Stimulated activated CD4-positive, alpha-beta T cell treated with anti-CD3 and anti-CD28 coated beads, Interleukin-2, amount 100 ng/mL, for 24 hours (primary cell): ENCODE data around the gene ARHGAP30.

Experiments
- DNase-seq, 2 donors: peaks; one replicate each; pipeline ENCODE4 v3.0.0-alpha.2; 2020

ARHGAP30 gene

DNA sequence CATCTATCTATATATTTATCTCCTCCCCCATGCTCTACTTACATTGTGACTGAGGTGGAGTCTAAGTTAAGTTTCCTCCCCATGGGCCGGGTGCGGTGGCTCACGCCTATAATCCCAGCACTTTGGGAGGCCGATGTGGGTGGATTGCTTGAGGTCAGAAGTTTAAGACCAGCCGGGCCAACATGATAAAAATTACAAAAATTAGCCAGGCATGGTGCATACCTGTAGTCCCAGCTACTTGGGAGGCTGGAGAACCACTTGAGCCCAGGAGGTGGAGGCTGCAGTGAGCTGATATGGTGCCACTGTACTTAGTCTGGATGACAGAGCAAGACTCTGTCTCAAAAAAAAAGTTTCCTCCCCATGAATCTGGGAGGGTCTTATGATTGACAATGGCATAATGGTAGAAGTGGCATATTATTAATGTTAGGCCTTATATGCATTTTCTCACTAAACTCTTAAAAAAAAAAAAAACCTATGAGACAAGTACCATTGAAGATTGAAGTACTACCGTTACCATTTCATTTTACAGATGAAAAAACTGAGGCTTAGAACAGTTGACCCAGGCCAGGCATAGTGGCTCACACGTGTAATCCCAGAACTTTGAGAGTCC, 60.0 kb downstream of the ARHGAP30 start:
- DNase-seq: no peak

DNA sequence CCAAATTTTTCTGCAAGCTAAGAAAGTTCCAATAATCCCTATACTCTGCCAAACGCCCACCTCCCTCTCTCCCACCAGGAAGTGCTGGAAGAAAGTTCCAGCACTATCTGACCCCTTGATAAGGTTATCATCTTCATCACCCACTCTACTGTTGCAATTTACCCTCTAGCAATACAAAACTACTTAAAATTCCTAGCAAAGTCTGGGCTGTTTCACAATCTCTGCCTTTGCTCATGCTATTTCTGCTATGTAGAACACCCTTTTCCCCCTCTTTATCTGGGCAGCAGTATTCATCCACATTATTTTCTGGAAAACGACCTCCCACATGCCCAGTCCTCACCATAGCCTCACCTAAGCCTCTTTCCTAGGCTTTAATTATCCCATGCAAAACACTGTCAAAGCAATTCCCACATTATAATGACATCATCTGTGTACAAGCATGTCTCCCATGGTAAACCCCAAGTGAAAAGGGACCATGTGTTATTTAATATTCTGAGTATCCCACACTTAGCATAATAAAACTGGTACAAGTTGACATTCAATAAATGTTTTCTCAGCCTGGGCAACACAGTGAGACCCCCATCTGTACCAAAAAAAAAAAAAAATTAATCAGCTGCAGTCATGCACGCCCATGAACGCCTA, 60.7 kb downstream of the ARHGAP30 start:
- no peak for DNase-seq

DNA sequence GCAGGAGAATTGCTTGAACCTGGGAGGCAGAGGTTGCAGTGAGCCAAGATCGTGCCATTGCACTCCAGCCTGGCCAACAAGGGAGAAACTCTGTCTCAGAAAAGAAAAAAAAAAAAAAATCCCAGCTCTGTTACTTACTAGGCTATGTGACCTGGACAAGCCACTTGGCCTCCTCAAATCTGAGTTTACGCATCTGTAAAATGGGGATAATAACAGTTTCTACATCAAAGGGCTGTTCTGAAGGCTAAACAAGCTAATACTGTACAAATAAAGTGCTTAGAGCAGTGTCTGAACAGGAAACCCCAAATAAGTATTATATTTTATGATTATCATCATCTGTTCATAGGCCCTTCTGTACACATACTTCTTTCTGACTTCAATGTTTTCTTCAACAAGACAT, 62.3 kb downstream of the ARHGAP30 start:
- no peak for DNase-seq

DNA sequence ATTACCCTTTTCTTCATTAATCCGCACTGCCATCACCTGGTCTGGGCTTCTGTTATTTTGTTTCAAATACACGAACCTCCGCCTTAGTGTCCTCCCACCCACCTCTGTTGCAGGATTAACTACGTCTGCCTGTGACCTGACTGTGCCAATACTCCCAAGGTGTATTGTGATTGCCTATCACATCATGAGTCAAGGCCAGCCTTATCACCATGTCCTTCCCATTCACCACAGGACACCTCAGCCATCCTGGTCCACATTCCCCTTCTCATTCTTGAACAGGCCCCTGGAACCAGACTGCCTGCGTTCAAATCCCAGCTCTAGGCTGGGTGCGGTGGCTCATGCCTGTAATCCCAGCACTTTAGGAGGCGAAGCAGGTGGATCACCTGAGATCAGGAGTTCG, 63.1 kb downstream of the ARHGAP30 start:
- DNase-seq: no peak

DNA sequence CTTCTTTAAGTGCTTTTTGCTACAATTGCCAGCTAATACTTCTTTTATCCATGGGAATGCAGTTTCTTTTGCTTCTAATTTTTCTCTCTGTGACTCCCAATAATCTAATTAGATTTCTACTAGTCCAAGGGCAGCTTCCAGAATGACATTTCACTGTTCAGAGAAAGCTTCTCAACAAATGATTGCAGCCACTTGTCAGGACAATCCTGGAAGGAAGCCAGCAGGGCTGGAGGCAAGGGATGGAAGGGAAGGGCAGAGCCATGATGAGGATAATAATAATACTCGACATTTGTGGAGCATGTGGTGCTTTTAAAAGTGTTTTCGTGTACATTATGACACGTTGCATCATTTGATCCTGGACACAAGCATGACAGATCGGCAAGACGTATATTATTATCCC, 68.2 kb downstream of the ARHGAP30 start:
- DNase-seq: no peak

DNA sequence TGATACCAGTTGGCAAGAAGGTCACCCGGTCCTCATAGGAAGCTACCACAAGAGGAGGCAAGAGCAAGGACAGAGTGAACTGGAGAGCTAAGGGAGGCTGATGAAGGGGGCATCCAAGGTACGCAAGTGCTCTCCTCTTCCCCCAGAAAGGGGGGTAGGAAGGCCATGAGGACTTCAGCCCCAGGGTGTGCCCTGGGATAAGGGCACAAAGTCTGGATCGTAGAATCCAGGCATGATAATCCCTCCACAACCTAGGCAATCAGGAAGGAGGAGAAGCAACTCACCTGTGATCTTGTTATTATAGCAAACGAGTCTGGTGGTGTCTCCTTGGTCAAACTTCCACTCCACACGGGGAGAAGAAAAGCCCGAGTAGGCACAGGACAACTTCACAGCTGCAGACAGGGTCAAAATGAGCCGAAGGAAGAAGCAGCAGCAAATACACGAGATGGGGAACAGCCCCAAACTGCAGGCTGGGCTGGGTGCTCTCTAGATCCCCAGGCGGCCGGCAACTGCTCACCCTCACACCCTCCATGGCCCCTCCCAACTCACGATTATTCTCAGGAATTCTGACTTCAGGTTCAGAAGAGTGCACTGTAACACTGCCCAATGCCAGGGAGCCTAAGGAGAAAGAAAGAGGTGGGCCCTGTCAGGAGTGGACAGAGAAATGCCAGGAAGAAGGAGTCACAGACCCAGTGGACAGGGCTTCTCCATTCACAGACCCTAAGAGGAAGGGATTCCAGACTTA, 68.8 kb downstream of the ARHGAP30 start:
- DNase-seq: no peak

DNA sequence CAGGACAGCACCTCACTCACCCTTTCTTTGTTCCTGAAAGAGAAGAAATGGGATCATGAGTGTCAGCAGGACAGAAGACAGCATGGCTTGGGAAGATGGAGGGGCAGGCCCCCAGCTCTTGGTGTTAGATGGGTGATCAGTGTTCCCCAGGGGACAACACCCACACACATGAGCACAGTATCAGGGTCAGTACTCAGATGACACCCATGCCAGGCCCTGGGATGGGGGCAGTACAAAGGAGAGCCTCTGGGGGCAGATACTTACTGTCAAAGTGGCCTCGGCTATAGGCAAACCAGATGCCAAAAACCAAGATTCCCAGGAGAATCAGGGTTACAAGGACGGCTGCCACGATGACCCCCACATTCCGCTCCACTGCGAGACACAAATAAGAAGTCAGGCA, 70.3 kb downstream of the ARHGAP30 start:
- DNase-seq: no peak

DNA sequence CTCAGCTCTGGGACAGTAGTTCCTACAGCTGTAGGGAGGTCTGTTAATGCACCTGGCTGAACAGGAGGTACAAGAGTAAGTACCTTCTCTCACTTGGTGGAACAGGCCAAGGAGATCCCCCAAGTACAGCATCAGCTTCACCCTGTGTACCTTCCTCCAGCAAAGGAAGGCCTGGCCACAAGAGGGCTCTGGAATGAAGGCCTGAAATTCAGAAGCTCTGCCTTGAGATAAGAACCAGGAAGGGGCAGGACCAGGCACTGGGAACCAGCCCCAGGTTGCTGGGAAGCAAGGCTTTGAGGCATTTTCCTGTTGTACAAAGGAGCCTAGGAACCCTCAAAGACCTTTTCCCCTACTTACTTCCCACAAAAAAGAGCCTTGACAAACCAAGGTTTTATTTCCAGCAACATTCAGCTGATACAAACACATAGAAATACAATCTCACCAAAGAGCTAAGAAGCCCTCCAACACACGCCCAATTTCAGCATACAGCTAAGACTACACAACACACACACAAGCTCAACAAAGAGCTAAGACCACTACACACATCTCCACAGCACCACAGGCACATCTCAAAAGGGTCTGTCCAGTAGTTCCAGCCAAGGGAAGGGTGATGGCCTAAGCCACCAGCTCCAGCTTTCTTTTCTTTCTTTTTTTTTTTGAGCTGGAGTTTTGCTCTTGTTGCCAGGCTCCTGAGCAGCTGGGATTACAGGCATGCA, 72.2 kb downstream of the ARHGAP30 start:
- DNase-seq: peak; percentile 45 to 58
